H1 (cell line): ENCODE measurements around the gene POU2F2. TPM values are rescaled to one million over a fixed set of nuclear protein-coding genes. Genes with fewer than 3 reads are reported as not detected.

Source experiments
- E2F6 ChIP-seq: IDR thresholded peaks from 2 replicates; pipeline ENCODE4 v1.6.1; 2012; ENCODE audit warnings: inconsistent platforms
- HDAC6 ChIP-seq: IDR thresholded peaks from one replicate; pipeline ENCODE4 v1.7.1; 2012; ENCODE audit warnings: low read depth, mild to moderate bottlenecking, inconsistent platforms, low read length, moderate library complexity
- KDM5A ChIP-seq: fragments of 200-600 bp; IDR thresholded peaks from 2 replicates; pipeline ENCODE4 v1.7.1; 2012; ENCODE audit warnings: mild to moderate bottlenecking, low read length, inconsistent platforms, mixed read lengths
- MAFK ChIP-seq: IDR thresholded peaks from 2 replicates; pipeline ENCODE4 v1.6.1; 2012; ENCODE audit warnings: low read depth, mild to moderate bottlenecking, improper control_type of control experiment, low read length
- NANOG ChIP-seq: IDR thresholded peaks from 2 replicates; pipeline ENCODE4 v1.6.1; 2011; ENCODE audit warnings: low read length, low read depth, mild to moderate bottlenecking, inconsistent platforms; ENCODE audit not compliant: insufficient read depth, poor library complexity, severe bottlenecking
- SAP30 ChIP-seq: fragments of 300-600 bp; sonication (generic); IDR thresholded peaks from 2 replicates; pipeline ENCODE4 v1.7.1; 2012; ENCODE audit warnings: low read length, moderate library complexity, mild to moderate bottlenecking, inconsistent platforms; ENCODE audit not compliant: insufficient read depth, insufficient replicate concordance
- SIRT6 ChIP-seq: IDR thresholded peaks from one replicate; pipeline ENCODE4 v1.7.1; 2012; ENCODE audit warnings: low read length, inconsistent platforms
- TAF1 ChIP-seq: IDR thresholded peaks from 2 replicates; pipeline ENCODE4 v1.6.1; 2011; ENCODE audit warnings: mild to moderate bottlenecking, low read depth, low read length
- TBP ChIP-seq: IDR thresholded peaks from 2 replicates; pipeline ENCODE4 v1.6.1; 2011; ENCODE audit warnings: low read depth, low read length, improper control_type of control experiment
- USF2 ChIP-seq: IDR thresholded peaks from 2 replicates; pipeline ENCODE4 v1.6.1; 2011; ENCODE audit warnings: low read length, improper control_type of control experiment
- polyA plus RNA-seq, 7 experiments: library from polyadenylated mRNA; depleted of rRNA in 3 of 7; stranded (reverse) in 5 of 7; unstranded in 2 of 7; fragments of >200 nt in 5 of 7; fragments of 200-250 nt in 2 of 7; gene quantifications; 1 replicate in 5 of 7; 2 replicates in 1 of 7; 4 replicates in 1 of 7; pipeline versions ENCODE4 v1.2.1 to v1.2.3, GENCODE V29; 2011 to 2013; ENCODE audit warnings: missing spikeins in 2 of 7, mixed read lengths in 2 of 7
- total RNA-seq: library from RNA; stranded (reverse); fragmentation: NEBNext Ultra II Directional; extraction: Animal tissue kit (Norgen Biotek cat#: 25700); gene quantifications from 2 replicates; pipeline ENCODE4 v1.2.1, GENCODE V29; 2021

Gene POU2F2
- total and polyA plus RNA-seq, 2 of the 8 experiments (the other 6 are each of a cell fraction or from before 2014, with no cell fraction given): 5.0 to 6.1 TPM

- TF ChIP-seq USF2: no peak
- no peak for TF ChIP-seq TAF1
- TF ChIP-seq NANOG: no peak
- no peak for TF ChIP-seq SAP30
- no peak for TF ChIP-seq TBP
- TF ChIP-seq SIRT6: no peak
- TF ChIP-seq MAFK: no peak
- TF ChIP-seq E2F6: no peak
- no peak for TF ChIP-seq KDM5A
- TF ChIP-seq HDAC6: no peak
Measured at GRCh38 chr19:42093926-42094325, 38.3 kb downstream of the POU2F2 start (continued).
